ENCODE measurements around the gene SUPT20H. TPM values are rescaled to one million over a fixed set of nuclear protein-coding genes. Genes with fewer than 3 reads are reported as not detected.

SUPT20H gene
- total and polyA plus RNA-seq, 2 donors (not counting 1 experiment from before 2014, with no cell fraction given) = 43.8 to 93.7 TPM

DNA sequence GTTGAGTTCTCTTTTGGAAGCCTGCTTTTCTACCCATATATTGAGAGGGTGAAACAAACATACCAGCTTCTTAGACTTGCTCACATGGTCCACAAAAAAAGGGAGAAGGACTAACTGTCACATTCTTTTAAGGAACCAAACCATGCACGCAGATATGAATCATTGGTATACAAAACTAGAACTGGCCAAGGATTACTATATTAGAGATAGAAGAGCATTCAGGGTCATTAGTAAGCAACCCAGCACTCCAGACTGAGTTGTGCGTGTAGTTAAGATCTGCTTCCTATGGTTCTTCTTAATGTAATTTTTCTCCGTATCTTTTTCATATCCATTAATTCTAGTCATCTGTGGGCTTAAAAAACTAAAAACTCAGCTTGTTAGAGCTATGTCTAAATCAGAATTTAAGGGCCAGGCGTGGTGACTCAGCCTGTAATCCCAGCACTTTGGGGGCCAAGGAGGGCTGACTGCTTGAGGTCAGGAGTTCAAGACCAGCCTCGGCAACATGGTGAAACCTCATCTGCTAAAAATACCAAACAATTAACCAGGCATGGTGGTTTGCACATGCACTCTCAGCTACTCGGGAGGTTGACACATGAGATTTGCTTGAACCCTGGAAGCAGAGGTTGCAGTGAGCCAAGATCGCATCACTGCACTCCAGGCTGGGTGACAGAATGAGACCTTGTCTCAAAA lies 80.0 kb downstream of the SUPT20H start:
- ChIA-PET POLR2A (no interaction called here), CTCF (interaction anchor here (1.5 to 5.8 kb wide), 5 partner anchors 10 to 633 kb away, joined by 3 to 47 read pairs (median 5); no protein-coding TSS in a partner anchor)
- Histone ChIP-seq H2AFZ (ENCODE audit: insufficient read depth, low read depth, low read length, poor library complexity, severe bottlenecking) (no peak overlapping the region), H3K4me3 (ENCODE audit: control extremely low read depth in 1 of 5, extremely low read depth in 1 of 5, insufficient read depth in 1 of 5, low read depth in 2 of 5, low read length in 4 of 5) (no peak overlapping the region), H3K9me3 (ENCODE audit: control extremely low read depth in 1 of 3, control insufficient read depth in 2 of 3, insufficient read depth in 1 of 3, low read length in 2 of 3) (peaks cover 0 to 11% (median 0%) of the 10 kb centered on the region in 3 donors), H4K20me1 (ENCODE audit: control insufficient read depth, insufficient read depth, low read length, poor library complexity, severe bottlenecking) (no peaks in the 10 kb centered on the region), H3K9ac (ENCODE audit: low read length) (no peak overlapping the region), H3K4me2 (replicated peaks; ENCODE audit: low read depth, low read length, poor library complexity, severe bottlenecking) (no peak overlapping the region), H3K27me3 (replicated peaks in 1 of 4; ENCODE audit: control extremely low read depth in 1 of 4, control insufficient read depth in 3 of 4, insufficient read depth in 4 of 4, low read length in 3 of 4) (no peaks in the 10 kb centered on the region), H3K79me2 (ENCODE audit: control insufficient read depth, insufficient read depth, low read length) (no peaks in the 10 kb centered on the region), H3K27ac (ENCODE audit: low read length in 2 of 2) (no peak overlapping the region), H3K4me1 (ENCODE audit: control insufficient read depth in 2 of 2, insufficient read depth in 2 of 2, low read length in 2 of 2) (no peaks in the 10 kb centered on the region), H3K36me3 (replicated peaks in 1 of 2; ENCODE audit: control extremely low read depth in 1 of 2, control insufficient read depth in 1 of 2, extremely low read depth in 1 of 2, insufficient read depth in 2 of 2, low read length in 1 of 2) (peaks cover 4 to 25% of the 10 kb centered on the region in 2 experiments)
- DNase-seq (no peak), ATAC-seq (ENCODE audit: low read depth) (no peak)
- TF ChIP-seq EZH2 (IDR thresholded peaks at IDR 0.05; ENCODE audit: borderline replicate concordance, insufficient read depth, low read depth, low read length, poor library complexity, severe bottlenecking) = no peak
- TF ChIP-seq, protein P1, sequence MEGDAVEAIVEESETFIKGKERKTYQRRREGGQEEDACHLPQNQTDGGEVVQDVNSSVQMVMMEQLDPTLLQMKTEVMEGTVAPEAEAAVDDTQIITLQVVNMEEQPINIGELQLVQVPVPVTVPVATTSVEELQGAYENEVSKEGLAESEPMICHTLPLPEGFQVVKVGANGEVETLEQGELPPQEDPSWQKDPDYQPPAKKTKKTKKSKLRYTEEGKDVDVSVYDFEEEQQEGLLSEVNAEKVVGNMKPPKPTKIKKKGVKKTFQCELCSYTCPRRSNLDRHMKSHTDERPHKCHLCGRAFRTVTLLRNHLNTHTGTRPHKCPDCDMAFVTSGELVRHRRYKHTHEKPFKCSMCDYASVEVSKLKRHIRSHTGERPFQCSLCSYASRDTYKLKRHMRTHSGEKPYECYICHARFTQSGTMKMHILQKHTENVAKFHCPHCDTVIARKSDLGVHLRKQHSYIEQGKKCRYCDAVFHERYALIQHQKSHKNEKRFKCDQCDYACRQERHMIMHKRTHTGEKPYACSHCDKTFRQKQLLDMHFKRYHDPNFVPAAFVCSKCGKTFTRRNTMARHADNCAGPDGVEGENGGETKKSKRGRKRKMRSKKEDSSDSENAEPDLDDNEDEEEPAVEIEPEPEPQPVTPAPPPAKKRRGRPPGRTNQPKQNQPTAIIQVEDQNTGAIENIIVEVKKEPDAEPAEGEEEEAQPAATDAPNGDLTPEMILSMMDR (IDR thresholded peaks at IDR 0.05) = no peak
- peaks cover 2% of the 10 kb centered on the region for H3K9me3 Mint-ChIP-seq (ENCODE audit: insufficient read depth)
- 74% methylated on average over 4 of the region's 7 CpGs for WGBS (ENCODE audit: insufficient coverage)
- H3K4me1 Mint-ChIP-seq = peaks cover 2% of the 10 kb centered on the region
- no peak overlapping the region for H3K4me3 Mint-ChIP-seq
- intact Hi-C loops (cut with micrococcal nuclease) = loop anchor here (2.0 to 5.0 kb wide), 4 partner anchors 121 to 697 kb away; partner anchors contain the start of gene SPART
- H3K27me3 Mint-ChIP-seq = no peaks in the 10 kb centered on the region
- no peak overlapping the region for H3K27ac Mint-ChIP-seq

DNA sequence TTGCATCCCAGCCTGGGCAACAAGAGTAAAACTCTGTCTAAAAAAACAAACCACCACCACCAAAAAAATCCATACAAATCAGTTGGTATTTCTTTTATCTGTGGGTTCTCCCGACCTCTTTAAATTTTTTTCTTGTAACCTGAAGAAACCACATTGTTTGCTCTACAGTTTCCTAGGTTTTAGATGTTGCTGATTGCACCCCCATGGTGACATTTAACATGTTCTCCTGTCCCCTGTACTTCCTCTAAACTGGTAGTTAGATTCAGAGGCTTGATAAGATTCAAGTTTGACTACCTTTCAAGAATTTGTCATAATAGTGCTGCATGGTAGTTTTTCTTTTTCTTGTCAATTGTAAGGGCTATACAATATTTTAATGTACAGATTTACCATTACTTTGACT lies 84.3 kb downstream of the SUPT20H start:
- ATAC-seq (ENCODE audit: low read depth) = no peak
- H3K27ac ChIP-seq (ENCODE audit: low read length in 2 of 2) = no peak overlapping the region
- no peaks in the 10 kb centered on the region for H3K27me3 Mint-ChIP-seq
- no peaks in the 10 kb centered on the region for H4K20me1 ChIP-seq (ENCODE audit: control insufficient read depth, insufficient read depth, low read length, poor library complexity, severe bottlenecking)
- H3K9me3 ChIP-seq (ENCODE audit: control extremely low read depth in 1 of 3, control insufficient read depth in 2 of 3, insufficient read depth in 1 of 3, low read length in 2 of 3) = peaks cover 0 to 11% (median 0%) of the 10 kb centered on the region in 3 donors
- H3K4me3 ChIP-seq (ENCODE audit: control extremely low read depth in 1 of 5, extremely low read depth in 1 of 5, insufficient read depth in 1 of 5, low read depth in 2 of 5, low read length in 4 of 5) = no peak overlapping the region
- TF ChIP-seq, protein P1 (IDR thresholded peaks at IDR 0.05) = no peak
- TF ChIP-seq EZH2 (IDR thresholded peaks at IDR 0.05; ENCODE audit: borderline replicate concordance, insufficient read depth, low read depth, low read length, poor library complexity, severe bottlenecking) = no peak
- peaks cover 2% of the 10 kb centered on the region for H3K9me3 Mint-ChIP-seq (ENCODE audit: insufficient read depth)
- ChIA-PET CTCF (no interaction called here), POLR2A (no interaction called here)
- no peak overlapping the region for H3K9ac ChIP-seq (ENCODE audit: low read length)
- intact Hi-C loops (cut with micrococcal nuclease) = no loop called here
- peaks cover 6 to 9% of the 10 kb centered on the region in 2 donors for H3K4me1 ChIP-seq (ENCODE audit: control insufficient read depth in 2 of 2, insufficient read depth in 2 of 2, low read length in 2 of 2)
- H3K27ac Mint-ChIP-seq = no peak overlapping the region
- H3K4me1 Mint-ChIP-seq = peaks cover 11% of the 10 kb centered on the region
- H3K36me3 ChIP-seq (replicated peaks in 1 of 2; ENCODE audit: control extremely low read depth in 1 of 2, control insufficient read depth in 1 of 2, extremely low read depth in 1 of 2, insufficient read depth in 2 of 2, low read length in 1 of 2) = peaks cover 3 to 21% of the 10 kb centered on the region in 2 experiments
- DNase-seq = no peak
- no peaks in the 10 kb centered on the region for H3K79me2 ChIP-seq (ENCODE audit: control insufficient read depth, insufficient read depth, low read length)
- H2AFZ ChIP-seq (ENCODE audit: insufficient read depth, low read depth, low read length, poor library complexity, severe bottlenecking) = no peak overlapping the region
- H3K4me2 ChIP-seq (replicated peaks; ENCODE audit: low read depth, low read length, poor library complexity, severe bottlenecking) = no peak overlapping the region
- no peaks in the 10 kb centered on the region for H3K27me3 ChIP-seq (replicated peaks in 1 of 4; ENCODE audit: control extremely low read depth in 1 of 4, control insufficient read depth in 3 of 4, insufficient read depth in 4 of 4, low read length in 3 of 4)
- H3K4me3 Mint-ChIP-seq = no peak overlapping the region
- WGBS (ENCODE audit: insufficient coverage) = no CpG with 5 or more reads among the region's 1 CpG

Data from B cell (primary cell).